ENCODE results near the gene NCS1. TPM values are rescaled to one million over a fixed set of nuclear protein-coding genes. Genes with fewer than 3 reads are reported as not detected.

The NCS1 gene
- total and polyA plus RNA-seq, 9 of the 15 experiments (the other 6 are each of a cell fraction or from before 2014, with no cell fraction given): 0.28 to 27.0 (median 9.6) TPM

DNA sequence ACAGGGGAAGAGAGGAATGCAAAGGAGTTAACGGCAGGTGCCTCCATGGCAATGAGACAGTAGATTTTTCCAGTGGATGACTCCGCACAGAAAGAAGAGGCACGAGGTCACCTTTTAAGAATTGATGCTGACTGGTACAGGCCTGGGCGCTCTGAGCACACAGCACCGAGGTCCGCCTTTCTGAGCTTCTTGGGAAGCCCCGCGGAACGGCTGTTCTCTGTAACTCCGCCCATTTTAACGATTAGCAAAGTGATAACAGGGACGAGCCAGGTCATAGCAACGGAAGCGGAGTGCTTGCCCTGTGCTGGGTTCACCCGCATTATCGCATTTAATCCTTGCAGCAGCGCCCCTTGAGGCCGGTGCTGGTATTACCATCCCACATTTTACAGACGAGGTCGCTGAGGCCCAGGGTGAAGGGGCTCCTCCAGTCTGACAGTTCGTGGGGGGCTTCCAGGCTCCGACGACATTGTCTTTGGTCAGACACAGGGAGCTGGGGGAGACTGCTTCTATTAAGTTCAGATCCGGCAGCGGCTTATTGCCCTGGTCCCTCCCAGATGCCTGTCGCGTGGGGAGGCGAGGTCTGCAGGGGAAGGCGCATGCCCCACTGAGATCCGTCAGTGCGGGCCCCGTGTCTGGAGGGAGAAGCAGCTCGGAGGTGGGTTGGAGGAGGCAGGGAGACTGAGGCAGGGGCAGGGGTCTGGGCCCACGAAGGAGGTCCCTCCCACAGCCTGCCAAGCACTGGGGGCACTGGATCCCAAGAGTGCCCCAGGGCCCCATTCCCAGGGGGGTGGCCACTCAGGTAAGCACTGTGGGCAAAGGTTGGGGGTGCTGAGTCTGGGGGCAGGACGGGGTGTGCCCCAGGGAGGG is 71.0 kb downstream of the NCS1 start (continued):
- TF ChIP-seq EHMT2 (IDR thresholded peaks at IDR 0.05) (no peak), ZNF324 (CRISPR knock-in tag; IDR thresholded peaks at IDR 0.05) (no peak), RAD21 (CRISPR knock-in tag; conservative IDR thresholded peaks at IDR 0.05 in 1 of 2, IDR thresholded peaks at IDR 0.05 in 1 of 2) (peak; percentile 19 to 44; a peak in 2 of 4 replicates)
- TF ChIP-seq, protein P1, sequence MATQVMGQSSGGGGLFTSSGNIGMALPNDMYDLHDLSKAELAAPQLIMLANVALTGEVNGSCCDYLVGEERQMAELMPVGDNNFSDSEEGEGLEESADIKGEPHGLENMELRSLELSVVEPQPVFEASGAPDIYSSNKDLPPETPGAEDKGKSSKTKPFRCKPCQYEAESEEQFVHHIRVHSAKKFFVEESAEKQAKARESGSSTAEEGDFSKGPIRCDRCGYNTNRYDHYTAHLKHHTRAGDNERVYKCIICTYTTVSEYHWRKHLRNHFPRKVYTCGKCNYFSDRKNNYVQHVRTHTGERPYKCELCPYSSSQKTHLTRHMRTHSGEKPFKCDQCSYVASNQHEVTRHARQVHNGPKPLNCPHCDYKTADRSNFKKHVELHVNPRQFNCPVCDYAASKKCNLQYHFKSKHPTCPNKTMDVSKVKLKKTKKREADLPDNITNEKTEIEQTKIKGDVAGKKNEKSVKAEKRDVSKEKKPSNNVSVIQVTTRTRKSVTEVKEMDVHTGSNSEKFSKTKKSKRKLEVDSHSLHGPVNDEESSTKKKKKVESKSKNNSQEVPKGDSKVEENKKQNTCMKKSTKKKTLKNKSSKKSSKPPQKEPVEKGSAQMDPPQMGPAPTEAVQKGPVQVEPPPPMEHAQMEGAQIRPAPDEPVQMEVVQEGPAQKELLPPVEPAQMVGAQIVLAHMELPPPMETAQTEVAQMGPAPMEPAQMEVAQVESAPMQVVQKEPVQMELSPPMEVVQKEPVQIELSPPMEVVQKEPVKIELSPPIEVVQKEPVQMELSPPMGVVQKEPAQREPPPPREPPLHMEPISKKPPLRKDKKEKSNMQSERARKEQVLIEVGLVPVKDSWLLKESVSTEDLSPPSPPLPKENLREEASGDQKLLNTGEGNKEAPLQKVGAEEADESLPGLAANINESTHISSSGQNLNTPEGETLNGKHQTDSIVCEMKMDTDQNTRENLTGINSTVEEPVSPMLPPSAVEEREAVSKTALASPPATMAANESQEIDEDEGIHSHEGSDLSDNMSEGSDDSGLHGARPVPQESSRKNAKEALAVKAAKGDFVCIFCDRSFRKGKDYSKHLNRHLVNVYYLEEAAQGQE (IDR thresholded peaks at IDR 0.05; ENCODE audit: borderline replicate concordance): 0 out of 2 replicates have a peak, but pooled peaks have one; percentile 12
- TF ChIP-seq, protein P1 (CRISPR knock-in tag; IDR thresholded peaks at IDR 0.05; ENCODE audit: low read depth): no peak
- TF ChIP-seq, protein P2, sequence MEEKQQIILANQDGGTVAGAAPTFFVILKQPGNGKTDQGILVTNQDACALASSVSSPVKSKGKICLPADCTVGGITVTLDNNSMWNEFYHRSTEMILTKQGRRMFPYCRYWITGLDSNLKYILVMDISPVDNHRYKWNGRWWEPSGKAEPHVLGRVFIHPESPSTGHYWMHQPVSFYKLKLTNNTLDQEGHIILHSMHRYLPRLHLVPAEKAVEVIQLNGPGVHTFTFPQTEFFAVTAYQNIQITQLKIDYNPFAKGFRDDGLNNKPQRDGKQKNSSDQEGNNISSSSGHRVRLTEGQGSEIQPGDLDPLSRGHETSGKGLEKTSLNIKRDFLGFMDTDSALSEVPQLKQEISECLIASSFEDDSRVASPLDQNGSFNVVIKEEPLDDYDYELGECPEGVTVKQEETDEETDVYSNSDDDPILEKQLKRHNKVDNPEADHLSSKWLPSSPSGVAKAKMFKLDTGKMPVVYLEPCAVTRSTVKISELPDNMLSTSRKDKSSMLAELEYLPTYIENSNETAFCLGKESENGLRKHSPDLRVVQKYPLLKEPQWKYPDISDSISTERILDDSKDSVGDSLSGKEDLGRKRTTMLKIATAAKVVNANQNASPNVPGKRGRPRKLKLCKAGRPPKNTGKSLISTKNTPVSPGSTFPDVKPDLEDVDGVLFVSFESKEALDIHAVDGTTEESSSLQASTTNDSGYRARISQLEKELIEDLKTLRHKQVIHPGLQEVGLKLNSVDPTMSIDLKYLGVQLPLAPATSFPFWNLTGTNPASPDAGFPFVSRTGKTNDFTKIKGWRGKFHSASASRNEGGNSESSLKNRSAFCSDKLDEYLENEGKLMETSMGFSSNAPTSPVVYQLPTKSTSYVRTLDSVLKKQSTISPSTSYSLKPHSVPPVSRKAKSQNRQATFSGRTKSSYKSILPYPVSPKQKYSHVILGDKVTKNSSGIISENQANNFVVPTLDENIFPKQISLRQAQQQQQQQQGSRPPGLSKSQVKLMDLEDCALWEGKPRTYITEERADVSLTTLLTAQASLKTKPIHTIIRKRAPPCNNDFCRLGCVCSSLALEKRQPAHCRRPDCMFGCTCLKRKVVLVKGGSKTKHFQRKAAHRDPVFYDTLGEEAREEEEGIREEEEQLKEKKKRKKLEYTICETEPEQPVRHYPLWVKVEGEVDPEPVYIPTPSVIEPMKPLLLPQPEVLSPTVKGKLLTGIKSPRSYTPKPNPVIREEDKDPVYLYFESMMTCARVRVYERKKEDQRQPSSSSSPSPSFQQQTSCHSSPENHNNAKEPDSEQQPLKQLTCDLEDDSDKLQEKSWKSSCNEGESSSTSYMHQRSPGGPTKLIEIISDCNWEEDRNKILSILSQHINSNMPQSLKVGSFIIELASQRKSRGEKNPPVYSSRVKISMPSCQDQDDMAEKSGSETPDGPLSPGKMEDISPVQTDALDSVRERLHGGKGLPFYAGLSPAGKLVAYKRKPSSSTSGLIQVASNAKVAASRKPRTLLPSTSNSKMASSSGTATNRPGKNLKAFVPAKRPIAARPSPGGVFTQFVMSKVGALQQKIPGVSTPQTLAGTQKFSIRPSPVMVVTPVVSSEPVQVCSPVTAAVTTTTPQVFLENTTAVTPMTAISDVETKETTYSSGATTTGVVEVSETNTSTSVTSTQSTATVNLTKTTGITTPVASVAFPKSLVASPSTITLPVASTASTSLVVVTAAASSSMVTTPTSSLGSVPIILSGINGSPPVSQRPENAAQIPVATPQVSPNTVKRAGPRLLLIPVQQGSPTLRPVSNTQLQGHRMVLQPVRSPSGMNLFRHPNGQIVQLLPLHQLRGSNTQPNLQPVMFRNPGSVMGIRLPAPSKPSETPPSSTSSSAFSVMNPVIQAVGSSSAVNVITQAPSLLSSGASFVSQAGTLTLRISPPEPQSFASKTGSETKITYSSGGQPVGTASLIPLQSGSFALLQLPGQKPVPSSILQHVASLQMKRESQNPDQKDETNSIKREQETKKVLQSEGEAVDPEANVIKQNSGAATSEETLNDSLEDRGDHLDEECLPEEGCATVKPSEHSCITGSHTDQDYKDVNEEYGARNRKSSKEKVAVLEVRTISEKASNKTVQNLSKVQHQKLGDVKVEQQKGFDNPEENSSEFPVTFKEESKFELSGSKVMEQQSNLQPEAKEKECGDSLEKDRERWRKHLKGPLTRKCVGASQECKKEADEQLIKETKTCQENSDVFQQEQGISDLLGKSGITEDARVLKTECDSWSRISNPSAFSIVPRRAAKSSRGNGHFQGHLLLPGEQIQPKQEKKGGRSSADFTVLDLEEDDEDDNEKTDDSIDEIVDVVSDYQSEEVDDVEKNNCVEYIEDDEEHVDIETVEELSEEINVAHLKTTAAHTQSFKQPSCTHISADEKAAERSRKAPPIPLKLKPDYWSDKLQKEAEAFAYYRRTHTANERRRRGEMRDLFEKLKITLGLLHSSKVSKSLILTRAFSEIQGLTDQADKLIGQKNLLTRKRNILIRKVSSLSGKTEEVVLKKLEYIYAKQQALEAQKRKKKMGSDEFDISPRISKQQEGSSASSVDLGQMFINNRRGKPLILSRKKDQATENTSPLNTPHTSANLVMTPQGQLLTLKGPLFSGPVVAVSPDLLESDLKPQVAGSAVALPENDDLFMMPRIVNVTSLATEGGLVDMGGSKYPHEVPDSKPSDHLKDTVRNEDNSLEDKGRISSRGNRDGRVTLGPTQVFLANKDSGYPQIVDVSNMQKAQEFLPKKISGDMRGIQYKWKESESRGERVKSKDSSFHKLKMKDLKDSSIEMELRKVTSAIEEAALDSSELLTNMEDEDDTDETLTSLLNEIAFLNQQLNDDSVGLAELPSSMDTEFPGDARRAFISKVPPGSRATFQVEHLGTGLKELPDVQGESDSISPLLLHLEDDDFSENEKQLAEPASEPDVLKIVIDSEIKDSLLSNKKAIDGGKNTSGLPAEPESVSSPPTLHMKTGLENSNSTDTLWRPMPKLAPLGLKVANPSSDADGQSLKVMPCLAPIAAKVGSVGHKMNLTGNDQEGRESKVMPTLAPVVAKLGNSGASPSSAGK (IDR thresholded peaks at IDR 0.05): peak; percentile 66

Data from K562 (cell line).